ENCODE data around the gene TMEM175. TPM values are rescaled to one million over a fixed set of nuclear protein-coding genes. Genes with fewer than 3 reads are reported as not detected.

Gene TMEM175
- total and polyA plus RNA-seq, 2 of the 8 experiments (the other 6 are each of a cell fraction or from before 2014, with no cell fraction given), result 4.9 to 20.7 TPM

- H2BK12ac ChIP-seq (ENCODE audit: low read depth, low read length), result no peak overlapping the region
- H3K79me1 ChIP-seq (ENCODE audit: low read depth, low read length), result no peaks in the 10 kb centered on the region
- H4K8ac ChIP-seq (ENCODE audit: extremely low read depth, insufficient read depth, low read length), result peak overlapping the region; percentile 14; the same call in 1 of the 2 replicates
- no peak overlapping the region for H2BK20ac ChIP-seq (ENCODE audit: low read length)
- peaks cover 0 to 2% of the 10 kb centered on the region in 2 experiments for H4K20me1 ChIP-seq (replicated peaks in 1 of 2; ENCODE audit: control insufficient read depth in 1 of 2, insufficient read depth in 2 of 2, low read length in 2 of 2)
- H3K23me2 ChIP-seq (ENCODE audit: low read depth, low read length), result peaks cover 6% of the 10 kb centered on the region; the same call in 1 of the 2 replicates
- H3K18ac ChIP-seq (ENCODE audit: extremely low read depth, low read length), result no peak overlapping the region
- DNase-seq (ENCODE audit: low read depth in 1 of 2, low spot score in 2 of 2) (no peak), FAIRE-seq (no peak)
- POLR2A ChIA-PET (ENCODE audit: partially characterized antibody), result interaction anchor here (1.2 to 1.6 kb wide), 3 partner anchors 11 to 16 kb away, joined by 3 to 4 read pairs (median 4); partner anchors contain the start of genes GAK and TMEM175
- no peak overlapping the region for H3K4ac ChIP-seq (replicated peaks; ENCODE audit: insufficient read length, low read depth, low read length)
- CTCF ChIA-PET (ENCODE audit: partially characterized antibody), result interaction anchor here (0.8 to 1.2 kb wide), 3 partner anchors 10 to 39 kb away, joined by 3 to 4 read pairs (median 3); partner anchors contain the start of genes GAK, IDUA and TMEM175
- no peak overlapping the region for H3K4me2 ChIP-seq (ENCODE audit: insufficient read depth in 1 of 2, low read depth in 2 of 2, low read length in 2 of 2)
- H3K23ac ChIP-seq (ENCODE audit: insufficient read length), result no peak overlapping the region
- no peak overlapping the region for H2BK15ac ChIP-seq (ENCODE audit: low read length)
- 91% methylated on average over 33 of the region's 33 CpGs; no CpG with 5 or more reads in 1 of the 2 experiments for WGBS, 2 experiments (ENCODE audit: extremely low coverage in 1 of 2, insufficient coverage in 1 of 2, insufficient read length in 1 of 2, insufficient replicate concordance in 2 of 2, low coverage in 1 of 2, low lambda C conversion rate in 2 of 2, missing lambda C conversion rate in 1 of 2)
- peaks cover 0 to 11% (median 6%) of the 10 kb centered on the region in 4 experiments; a peak in 4 of 7 replicates for H3K27me3 ChIP-seq (replicated peaks in 1 of 4; ENCODE audit: control insufficient read depth in 3 of 4, extremely low read depth in 1 of 4, insufficient read depth in 3 of 4, low read length in 3 of 4)
- no peak overlapping the region for H3K27ac ChIP-seq (ENCODE audit: low read depth, low read length)
- no peak overlapping the region for H2BK5ac ChIP-seq (ENCODE audit: low read depth, low read length)
- no peak overlapping the region for H4K5ac ChIP-seq (ENCODE audit: insufficient read length, low read depth, low read length)
- peaks cover 3 to 10% (median 8%) of the 10 kb centered on the region in 4 experiments for H3K4me1 ChIP-seq (replicated peaks in 1 of 4; ENCODE audit: control insufficient read depth in 3 of 4, insufficient read depth in 4 of 4, low read length in 3 of 4)
- no peaks in the 10 kb centered on the region for H3K36me3 ChIP-seq (ENCODE audit: control insufficient read depth in 2 of 4, insufficient read depth in 4 of 4, low read length in 3 of 4)
- no peak overlapping the region for H3K56ac ChIP-seq (replicated peaks; ENCODE audit: insufficient read length, low read depth, low read length)
- no peak overlapping the region for H2BK120ac ChIP-seq (replicated peaks; ENCODE audit: low read depth, low read length)
- no peak overlapping the region for H3K9ac ChIP-seq (replicated peaks in 1 of 4; ENCODE audit: extremely low read depth in 1 of 4, low read depth in 3 of 4, low read length in 3 of 4)
- no peak overlapping the region for H3K4me3 ChIP-seq (ENCODE audit: extremely low read depth in 1 of 4, insufficient read depth in 2 of 4, low read depth in 3 of 4, low read length in 4 of 4)
- H3K9me3 ChIP-seq (ENCODE audit: insufficient read depth in 2 of 2, low read depth in 1 of 2, low read length in 1 of 2), result no peaks in the 10 kb centered on the region
- no peaks in the 10 kb centered on the region for H3K79me2 ChIP-seq (ENCODE audit: control insufficient read depth in 1 of 2, insufficient read depth in 2 of 2, low read length in 2 of 2)
- H2AFZ ChIP-seq (ENCODE audit: low read length), result no peak overlapping the region
- no peak overlapping the region for H3K14ac ChIP-seq (ENCODE audit: insufficient read length)
- no peak overlapping the region for H4K91ac ChIP-seq (replicated peaks; ENCODE audit: insufficient read length, low read length)
- no peak overlapping the region for H2AK5ac ChIP-seq (ENCODE audit: low read depth, low read length)
- no peak for TF ChIP-seq GABPA (IDR thresholded peaks at IDR 0.05; ENCODE audit: borderline replicate concordance, insufficient read depth, low read length)
- no peak for TF ChIP-seq BACH1 (IDR thresholded peaks at IDR 0.05; ENCODE audit: low read length)
- no peak for TF ChIP-seq SUZ12 (IDR thresholded peaks at IDR 0.05; ENCODE audit: low read length)
- no peak for TF ChIP-seq EGR1 (IDR thresholded peaks at IDR 0.05; ENCODE audit: borderline replicate concordance, low read depth, low read length)
- TF ChIP-seq CTBP2 (IDR thresholded peaks at IDR 0.05; ENCODE audit: borderline replicate concordance, insufficient read depth, insufficient read length, low read length), result no peak
- no peak for TF ChIP-seq SP2 (IDR thresholded peaks at IDR 0.05; ENCODE audit: low read length)
- no peak for TF ChIP-seq BCL11A (IDR thresholded peaks at IDR 0.05; ENCODE audit: low read depth in 2 of 2, low read length in 2 of 2)
- no peak for TF ChIP-seq POLR2AphosphoS5 (IDR thresholded peaks at IDR 0.05; ENCODE audit: low read depth, low read length)
- TF ChIP-seq MAFK (IDR thresholded peaks at IDR 0.05; ENCODE audit: low read depth, low read length), result no peak
- TF ChIP-seq RAD21 (IDR thresholded peaks at IDR 0.05 in 1 of 2, conservative IDR thresholded peaks at IDR 0.05 in 1 of 2; ENCODE audit: low read depth in 2 of 2, low read length in 2 of 2), result no peak
Measured at GRCh38 chr4:948101-948935, 16.1 kb downstream of the TMEM175 start.
